Measurements from ENCODE around the gene GNAQ. TPM values are rescaled to one million over a fixed set of nuclear protein-coding genes. Genes with fewer than 3 reads are reported as not detected.

GNAQ gene
- total RNA-seq, 1 experiment from 2014 or later, result 48.6 TPM

DNA sequence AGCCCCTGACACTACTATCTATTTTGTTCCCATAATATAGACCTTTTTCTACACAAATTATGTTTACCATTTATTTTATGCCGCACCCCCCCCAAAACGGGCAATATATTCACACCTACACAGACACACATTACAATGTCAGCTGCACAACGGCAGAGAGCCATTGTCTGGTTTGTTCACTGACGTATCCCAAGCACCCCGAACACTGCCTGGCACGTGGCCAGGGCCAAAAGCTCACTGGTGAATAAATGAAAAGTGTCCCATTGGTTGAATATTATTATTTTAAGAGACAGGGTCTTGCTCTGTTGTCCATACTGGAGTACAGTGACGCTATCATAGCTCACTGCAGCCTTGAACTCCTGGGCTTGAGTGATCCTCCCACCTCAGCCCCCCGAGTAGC lies 150.5 kb downstream of the GNAQ start:
- no peak overlapping the region for H3K27ac Mint-ChIP-seq
- no peak overlapping the region; a peak in 1 of 5 replicates for H3K4me3 Mint-ChIP-seq

More for the DNA sequence above, 150.5 kb downstream of the GNAQ start:
- Histone ChIP-seq H4K5ac (ENCODE audit: insufficient read length, low read depth, low read length) (no peak overlapping the region), H3K18ac (ENCODE audit: insufficient read length, low read depth, low read length) (no peak overlapping the region), H3K9me3 (ENCODE audit: control insufficient read depth, low read depth, low read length) (no peaks in the 10 kb centered on the region), H2BK120ac (ENCODE audit: low read depth, low read length, poor library complexity, severe bottlenecking) (no peak overlapping the region), H3K56ac (ENCODE audit: insufficient read length, low read depth, low read length) (no peak overlapping the region), H2BK12ac (ENCODE audit: insufficient read length, low read depth, low read length) (no peak overlapping the region), H3K27me3 (ENCODE audit: insufficient read depth, low read length) (no peaks in the 10 kb centered on the region), H3K79me1 (ENCODE audit: insufficient read depth, low read depth, low read length, poor library complexity, severe bottlenecking) (no peaks in the 10 kb centered on the region), H4K20me1 (ENCODE audit: control insufficient read depth, insufficient read depth, insufficient read length) (no peaks in the 10 kb centered on the region), H3K27ac (ENCODE audit: insufficient read length, low read depth, low read length) (no peak overlapping the region), H2BK5ac (ENCODE audit: insufficient read length, low read length) (no peak overlapping the region), H4K91ac (ENCODE audit: insufficient read length, low read depth, low read length) (no peak overlapping the region), H3K23ac (ENCODE audit: insufficient read length, low read depth, low read length) (no peak overlapping the region), H3K79me2 (ENCODE audit: insufficient read depth, low read length) (no peaks in the 10 kb centered on the region), H2BK20ac (ENCODE audit: low read depth, low read length, poor library complexity, severe bottlenecking) (no peak overlapping the region), H2BK15ac (ENCODE audit: low read depth, low read length) (no peak overlapping the region), H2AK5ac (ENCODE audit: insufficient read length, low read length) (no peak overlapping the region), H3T11ph (ENCODE audit: low read length) (no peak overlapping the region), H3K23me2 (ENCODE audit: insufficient read length, low read depth, low read length, poor library complexity, severe bottlenecking) (no peaks in the 10 kb centered on the region), H3K4me2 (ENCODE audit: insufficient read depth, insufficient read length, low read length) (no peak overlapping the region), H3K4ac (ENCODE audit: low read depth, low read length) (no peak overlapping the region), H3K9ac (ENCODE audit: extremely low read depth, insufficient read length, low read length) (no peak overlapping the region), H2AFZ (ENCODE audit: low read length) (no peak overlapping the region), H3K14ac (ENCODE audit: insufficient read depth, low read length) (no peak overlapping the region), H4K8ac (replicated peaks; ENCODE audit: insufficient read length, low read depth, low read length) (no peak overlapping the region), H3K4me1 (ENCODE audit: insufficient read depth, low read length) (peaks cover 10% of the 10 kb centered on the region; the same call in 1 of the 2 replicates)
- DNase-seq, result no peak
- no peaks in the 10 kb centered on the region for H3K9me3 Mint-ChIP-seq
- H3K4me1 Mint-ChIP-seq, result peaks cover 24 to 27% of the 10 kb centered on the region in 2 experiments
- no peaks in the 10 kb centered on the region for H3K27me3 Mint-ChIP-seq (ENCODE audit: low read depth)
- TF ChIP-seq, protein P1, sequence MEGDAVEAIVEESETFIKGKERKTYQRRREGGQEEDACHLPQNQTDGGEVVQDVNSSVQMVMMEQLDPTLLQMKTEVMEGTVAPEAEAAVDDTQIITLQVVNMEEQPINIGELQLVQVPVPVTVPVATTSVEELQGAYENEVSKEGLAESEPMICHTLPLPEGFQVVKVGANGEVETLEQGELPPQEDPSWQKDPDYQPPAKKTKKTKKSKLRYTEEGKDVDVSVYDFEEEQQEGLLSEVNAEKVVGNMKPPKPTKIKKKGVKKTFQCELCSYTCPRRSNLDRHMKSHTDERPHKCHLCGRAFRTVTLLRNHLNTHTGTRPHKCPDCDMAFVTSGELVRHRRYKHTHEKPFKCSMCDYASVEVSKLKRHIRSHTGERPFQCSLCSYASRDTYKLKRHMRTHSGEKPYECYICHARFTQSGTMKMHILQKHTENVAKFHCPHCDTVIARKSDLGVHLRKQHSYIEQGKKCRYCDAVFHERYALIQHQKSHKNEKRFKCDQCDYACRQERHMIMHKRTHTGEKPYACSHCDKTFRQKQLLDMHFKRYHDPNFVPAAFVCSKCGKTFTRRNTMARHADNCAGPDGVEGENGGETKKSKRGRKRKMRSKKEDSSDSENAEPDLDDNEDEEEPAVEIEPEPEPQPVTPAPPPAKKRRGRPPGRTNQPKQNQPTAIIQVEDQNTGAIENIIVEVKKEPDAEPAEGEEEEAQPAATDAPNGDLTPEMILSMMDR (conservative IDR thresholded peaks at IDR 0.05), result no peak
- WGBS (ENCODE audit: extremely low coverage, insufficient read length, low lambda C conversion rate), result no CpG with 5 or more reads among the region's 8 CpGs
- H3K36me3 Mint-ChIP-seq (ENCODE audit: insufficient read depth in 1 of 3, low read depth in 3 of 3), result no peaks in the 10 kb centered on the region
